Stimulated activated CD8-positive, alpha-beta memory T cell treated with anti-CD3 and anti-CD28 coated beads, Interleukin-7, amount 100 ng/mL, for 4 hours (primary cell): ENCODE measurements around the gene HES1.
A peak's percentile ranks its signal among the peaks of the same experiment; 100 is the strongest.

Experiments used
- DNase-seq, 2 donors: peaks; one replicate each; pipeline ENCODE4 v3.0.0-alpha.2; 2020; ENCODE audit warnings: low read depth in 2 of 2

Gene HES1

GRCh38 chr3:194102436-194102835 lies 33.5 kb upstream of the HES1 start:
- no peak for DNase-seq

- peak; percentile 30 to 36 for DNase-seq
Observed at GRCh38 chr3:194103505-194103904, 32.4 kb upstream of the HES1 start.

DNA sequence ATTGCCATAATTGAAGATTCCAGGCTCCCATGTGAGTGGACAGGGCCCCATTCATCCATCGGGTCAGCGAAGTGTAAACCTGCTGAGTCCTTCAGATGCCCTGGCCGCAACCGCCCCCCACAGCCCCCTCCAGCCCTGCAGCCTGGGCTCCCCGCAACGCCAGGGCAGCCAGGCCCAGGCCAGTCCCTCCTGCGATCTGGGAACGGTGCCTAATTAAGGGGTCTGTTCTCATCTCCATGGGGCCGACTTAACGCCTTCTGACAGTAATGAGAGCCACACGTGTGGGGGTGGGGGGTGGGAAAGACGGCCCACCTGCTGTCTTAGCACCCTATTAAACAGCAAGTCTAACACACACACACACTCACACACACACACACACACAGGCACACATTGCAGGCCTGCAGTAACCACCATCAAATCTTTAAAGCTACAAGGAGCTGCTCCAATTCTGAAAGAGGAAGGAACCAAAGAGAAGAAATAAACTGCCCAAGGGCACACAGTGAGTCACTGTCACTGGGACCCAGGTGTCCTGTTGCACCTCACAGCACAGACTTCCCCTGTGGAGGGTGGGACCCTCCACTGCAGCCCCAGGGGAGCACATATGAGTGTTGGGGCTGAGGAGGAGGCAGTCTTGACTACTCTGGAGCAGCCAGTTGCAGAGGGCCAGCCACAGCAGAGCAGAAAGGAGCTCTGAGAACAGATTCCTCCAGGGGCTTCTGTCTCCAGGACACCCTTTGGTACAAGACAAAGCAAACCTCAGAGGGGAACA lies 31.8 kb upstream of the HES1 start:
- DNase-seq: no peak

- no peak for DNase-seq
Observed at GRCh38 chr3:194105292-194105691, 30.7 kb upstream of the HES1 start.

- DNase-seq: no peak
Observed at GRCh38 chr3:194107107-194107506, 28.8 kb upstream of the HES1 start.

DNA sequence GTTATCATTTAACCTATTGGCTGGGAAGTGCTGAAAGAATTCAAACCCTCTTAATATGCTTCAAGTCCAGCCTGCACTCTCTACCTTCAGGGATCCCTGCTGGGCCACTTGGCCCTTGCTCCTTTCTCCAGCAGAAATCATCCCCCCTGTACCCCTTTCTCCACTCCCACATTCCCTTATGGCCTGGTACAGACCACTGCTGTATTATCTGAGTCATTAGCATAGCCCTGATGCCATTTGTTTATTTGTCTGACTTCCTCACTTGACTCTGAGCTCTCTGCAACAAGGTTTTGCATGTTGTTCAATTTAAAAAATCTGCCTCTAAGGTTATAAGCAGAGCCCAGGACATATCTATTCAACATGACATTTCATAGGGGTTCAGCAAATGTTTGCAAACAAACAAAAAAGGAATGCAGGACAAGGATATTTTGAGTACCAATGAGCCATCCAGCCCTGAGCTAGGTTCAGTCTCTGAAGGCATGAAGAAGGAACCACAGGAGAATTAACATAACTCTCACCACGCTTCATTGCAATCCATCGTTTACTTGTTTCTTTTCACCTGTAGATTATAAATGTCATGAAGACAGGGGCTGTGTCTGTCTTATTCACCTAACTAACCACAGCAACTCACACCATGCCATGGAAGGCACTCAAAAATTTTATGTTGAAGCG lies 26.6 kb upstream of the HES1 start:
- no peak for DNase-seq

GRCh38 chr3:194110483-194110882 lies 25.5 kb upstream of the HES1 start:
- no peak for DNase-seq

GRCh38 chr3:194111336-194111735 lies 24.6 kb upstream of the HES1 start:
- no peak for DNase-seq

GRCh38 chr3:194112120-194113106 lies 23.5 kb upstream of the HES1 start:
- DNase-seq: no peak

- no peak for DNase-seq
Observed at GRCh38 chr3:194114123-194114522, 21.8 kb upstream of the HES1 start.

- DNase-seq: no peak
Observed at GRCh38 chr3:194117104-194117845, 18.7 kb upstream of the HES1 start.

DNA sequence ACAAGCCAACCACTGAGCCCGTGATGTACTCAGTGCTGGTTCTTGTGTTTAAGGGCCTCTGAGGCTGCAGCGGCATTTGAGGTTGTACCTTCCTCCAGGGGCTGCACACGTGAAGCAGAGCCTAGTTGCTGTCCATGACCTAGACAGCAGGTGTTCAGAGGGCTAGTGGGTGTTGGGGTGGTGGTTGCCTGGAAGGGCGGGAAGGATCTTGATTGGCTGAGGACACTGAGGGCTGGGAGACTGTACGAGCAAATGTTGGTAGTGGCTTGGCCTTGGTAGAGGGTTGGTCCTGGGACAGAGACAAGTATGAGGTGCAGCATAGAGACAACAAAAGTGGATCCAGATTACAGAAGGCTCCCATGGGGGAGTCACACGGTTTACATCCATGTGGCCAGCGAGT lies 17.0 kb upstream of the HES1 start:
- DNase-seq: no peak

- no peak for DNase-seq
Observed at GRCh38 chr3:194119831-194120590, 15.9 kb upstream of the HES1 start.

DNA sequence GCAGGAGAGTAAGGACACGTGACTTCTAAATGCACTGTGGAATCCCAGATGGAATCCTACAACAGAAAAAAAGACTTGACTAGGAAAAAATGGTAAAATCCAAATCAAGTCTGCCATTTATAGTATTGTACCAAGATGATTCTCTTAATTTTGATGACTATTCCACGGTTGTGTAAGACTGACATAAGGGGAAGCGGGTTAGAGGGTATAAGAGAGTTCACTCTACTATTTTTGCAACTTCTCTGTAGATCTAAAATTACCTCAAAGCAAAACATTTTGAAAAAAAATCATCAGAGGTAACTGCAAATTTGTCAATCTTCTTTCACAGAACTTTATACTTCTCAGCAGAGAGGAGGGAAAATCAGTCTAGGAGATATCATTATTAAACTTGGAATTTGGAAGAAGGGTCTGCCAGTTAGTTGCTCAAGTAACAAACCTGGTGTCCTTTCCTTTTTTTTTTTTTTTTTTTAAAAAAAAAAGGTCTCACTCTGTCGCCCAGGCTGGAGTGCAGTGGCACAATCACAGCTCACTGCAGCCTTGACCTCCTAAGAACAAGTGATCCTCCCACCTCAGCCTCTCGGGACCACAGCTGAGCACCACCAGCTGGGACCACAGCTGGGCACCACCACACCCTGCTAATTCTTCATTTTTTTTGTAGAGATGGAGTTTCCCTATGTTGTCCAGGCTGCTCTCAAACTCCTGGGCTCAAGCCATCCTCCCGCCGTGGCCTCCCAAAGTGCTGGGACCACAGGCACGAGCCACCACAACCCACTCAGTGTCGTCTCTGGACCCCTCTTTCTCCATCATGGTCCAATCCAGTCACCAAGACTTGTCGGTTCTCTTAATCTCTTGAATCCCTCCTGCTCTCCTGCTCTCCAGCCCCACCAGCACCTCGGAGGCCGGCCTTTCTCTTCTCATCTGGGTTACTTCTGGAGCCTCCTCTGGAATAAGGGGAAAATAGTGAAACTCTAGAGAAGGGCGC lies 14.9 kb upstream of the HES1 start:
- DNase-seq: no peak

DNA sequence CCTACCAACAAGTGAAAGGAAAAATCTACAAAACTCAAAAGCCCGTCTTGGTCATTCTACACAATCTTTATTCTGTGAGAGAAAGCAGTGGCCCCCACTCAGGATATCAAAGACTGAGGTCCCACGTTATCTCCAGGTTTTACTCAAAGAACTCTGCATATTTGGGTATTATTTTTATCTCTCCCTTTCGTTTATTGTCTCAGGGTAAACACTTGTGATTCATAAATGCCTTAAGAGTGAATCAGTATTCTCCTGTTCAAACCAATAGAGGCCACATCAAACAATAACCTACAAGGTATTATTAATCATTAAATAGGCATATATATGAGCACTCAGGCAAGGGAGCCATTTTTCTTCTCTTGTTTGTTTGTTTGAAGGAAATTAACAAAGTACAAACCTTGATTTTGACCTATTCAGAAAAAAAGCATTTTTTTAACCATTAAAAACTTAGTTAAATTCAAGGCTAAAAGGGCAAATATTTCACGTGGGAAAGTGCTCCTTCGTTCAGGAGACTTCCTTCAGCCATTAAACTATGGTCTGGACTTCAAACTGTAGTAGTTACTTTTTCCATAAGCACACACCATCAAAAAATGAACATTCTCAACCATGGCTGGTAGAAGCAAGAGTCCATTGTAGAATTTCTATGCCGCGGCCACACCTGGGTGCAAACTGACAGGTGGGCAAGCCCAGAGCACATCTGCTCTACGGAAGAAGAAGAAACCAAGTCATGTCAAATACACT lies 13.9 kb upstream of the HES1 start:
- DNase-seq: no peak

DNA sequence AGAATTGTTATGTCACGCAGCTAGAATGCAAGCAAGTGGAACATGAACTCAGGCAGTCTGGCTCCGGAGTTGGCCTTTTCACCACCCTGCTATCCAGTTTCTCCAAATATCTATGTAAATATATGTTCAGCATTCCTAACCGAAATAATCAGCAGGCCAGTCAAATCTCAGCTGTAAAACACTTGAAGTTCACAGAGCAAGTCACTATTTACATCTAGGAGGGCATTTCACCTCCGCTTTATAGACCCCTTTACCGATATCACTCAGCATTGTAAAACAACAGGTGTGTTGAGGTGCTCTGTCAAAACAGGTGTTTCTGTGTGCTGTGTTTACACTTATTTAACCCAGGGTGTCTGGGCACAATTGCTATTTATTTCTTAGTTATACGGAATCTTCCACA lies 12.2 kb upstream of the HES1 start:
- DNase-seq: no peak

DNA sequence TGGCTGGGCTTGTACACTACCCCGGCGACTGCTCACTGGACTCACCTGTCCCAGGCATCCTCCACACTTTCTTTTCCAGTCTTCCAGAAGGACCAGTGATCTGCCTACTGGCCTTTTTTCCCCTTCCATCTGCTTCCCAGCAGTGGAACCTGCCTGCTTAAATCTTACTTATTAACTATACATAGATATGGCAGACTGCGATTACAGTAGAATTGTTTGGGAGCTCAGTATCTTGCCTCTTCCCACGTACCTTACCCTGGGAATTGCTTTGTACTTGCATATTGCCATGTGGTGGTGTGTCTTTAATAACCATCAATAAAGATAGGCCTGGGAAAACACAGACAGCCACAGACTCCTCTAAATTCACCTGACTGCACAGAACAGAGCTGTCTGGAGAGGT lies 11.8 kb upstream of the HES1 start:
- no peak for DNase-seq

DNA sequence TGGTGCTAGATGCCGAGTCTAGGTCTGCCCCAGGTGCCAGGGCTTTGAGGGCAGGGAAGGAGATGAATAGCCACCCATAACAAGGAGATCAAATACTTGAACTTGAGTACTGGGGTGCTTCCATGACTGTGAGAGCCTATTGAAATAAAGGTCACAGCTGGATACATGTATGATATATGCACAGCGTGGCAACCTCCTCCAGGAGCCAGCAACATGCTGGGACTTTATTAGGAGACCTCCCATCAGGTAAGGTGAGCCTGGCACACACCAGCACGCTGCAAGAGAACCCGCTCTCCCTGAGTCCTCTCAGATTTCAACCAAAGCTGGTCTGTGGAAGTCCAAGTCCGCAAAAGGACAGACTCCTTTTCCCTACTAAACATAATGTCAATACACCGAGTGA lies 10.5 kb upstream of the HES1 start:
- no peak for DNase-seq

GRCh38 chr3:194126790-194127189 lies 9.2 kb upstream of the HES1 start:
- DNase-seq: no peak
